NCI-H446 (cell line): ENCODE measurements around the gene FBLN5.
"Not testable (repeated sequence)": the region's sequence is repeated elsewhere in the genome, so short reads cannot be mapped to it uniquely, and the experiment has no call there.

ENCODE experiments used
- DNase-seq, 2 experiments: peaks; one replicate each; lab custom pipeline; 2025; lab: John Stamatoyannopoulos, UW

Gene FBLN5

DNA sequence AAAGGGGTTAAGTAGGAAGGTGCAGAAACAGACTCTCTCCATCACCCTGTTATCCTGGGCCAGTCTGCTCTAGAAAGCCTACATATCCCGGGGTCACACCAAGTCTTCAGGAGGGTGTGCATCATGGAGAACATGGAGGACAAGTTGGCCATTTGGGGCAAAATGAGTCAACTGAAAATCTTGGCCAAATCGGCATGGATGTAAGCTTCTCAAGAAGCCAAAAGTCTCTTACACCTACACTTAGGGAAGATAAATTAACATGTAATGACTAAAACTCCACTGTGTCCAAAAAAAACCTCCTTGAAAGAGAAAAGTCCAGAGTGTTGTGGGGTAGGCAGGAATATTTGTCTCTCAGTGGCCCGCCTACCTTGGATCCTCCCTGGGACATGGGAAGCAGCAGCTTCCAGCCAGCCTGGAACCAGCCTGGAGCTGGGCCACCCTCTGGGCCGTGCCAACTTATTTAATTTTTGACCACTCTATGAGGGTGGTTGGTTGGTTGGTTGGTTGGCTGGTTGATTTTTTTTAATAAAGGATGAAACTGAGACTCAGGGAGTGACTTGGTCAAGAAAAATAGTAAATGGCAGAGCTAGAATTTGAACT lies 62.3 kb downstream of the FBLN5 start:
- no peak for DNase-seq

DNA sequence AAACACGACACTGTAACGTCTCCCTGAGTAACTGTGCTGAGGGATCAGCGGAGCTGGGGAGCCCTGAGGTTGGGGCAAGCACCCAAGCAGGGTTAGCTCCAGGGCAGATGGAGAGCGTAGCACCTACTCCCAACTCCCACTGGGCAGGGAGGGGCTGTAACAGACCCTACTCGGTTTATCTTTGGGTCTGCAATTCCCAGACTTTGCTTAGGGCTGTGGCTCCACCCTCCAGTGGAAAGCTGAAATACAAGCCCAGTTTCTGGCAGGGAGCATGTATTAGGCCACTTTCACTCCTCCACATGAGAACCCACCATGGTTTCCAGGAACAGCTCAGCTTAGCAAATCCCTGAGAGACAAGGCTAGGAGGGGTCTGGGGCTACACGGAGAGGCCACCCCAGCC lies 62.8 kb downstream of the FBLN5 start:
- DNase-seq = no peak

DNA sequence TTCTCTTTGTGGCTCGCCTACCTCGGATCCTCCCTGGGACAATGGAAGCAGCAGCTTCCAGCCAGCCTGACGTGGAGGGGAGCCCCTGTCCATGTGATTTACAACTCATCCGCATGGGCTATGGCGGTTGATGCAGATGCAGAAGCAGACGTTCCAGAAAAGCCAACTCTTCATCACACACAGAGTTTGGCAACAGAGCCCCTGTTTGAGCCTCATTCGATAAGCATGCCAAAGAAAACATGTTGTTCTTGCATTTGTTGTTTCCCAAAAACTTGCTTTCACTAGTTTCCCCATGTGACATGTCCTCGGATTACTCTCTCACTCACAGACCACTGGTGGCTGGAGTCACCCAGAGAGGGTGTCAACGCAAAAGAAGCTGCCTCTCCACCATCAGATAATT lies 63.7 kb downstream of the FBLN5 start:
- no peak for DNase-seq

DNA sequence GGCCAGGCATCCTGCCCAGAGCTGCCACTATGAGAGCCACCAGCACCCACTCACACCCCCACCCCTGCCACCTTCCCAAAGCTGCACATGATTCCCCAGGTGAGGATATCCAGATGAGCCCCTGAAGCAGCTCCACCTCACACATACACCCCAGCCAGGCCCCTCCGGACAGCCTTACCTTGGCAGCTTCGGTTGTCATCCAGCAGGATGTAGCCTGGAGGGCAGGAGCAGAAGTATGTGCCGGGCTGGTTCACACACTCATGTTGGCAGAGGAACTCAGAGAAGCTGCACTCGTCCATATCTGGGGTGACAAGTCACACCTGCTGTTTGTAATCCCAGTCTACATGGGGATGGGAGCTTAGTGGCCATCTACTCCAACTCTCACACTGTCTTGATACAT lies 64.7 kb downstream of the FBLN5 start:
- no peak for DNase-seq

DNA sequence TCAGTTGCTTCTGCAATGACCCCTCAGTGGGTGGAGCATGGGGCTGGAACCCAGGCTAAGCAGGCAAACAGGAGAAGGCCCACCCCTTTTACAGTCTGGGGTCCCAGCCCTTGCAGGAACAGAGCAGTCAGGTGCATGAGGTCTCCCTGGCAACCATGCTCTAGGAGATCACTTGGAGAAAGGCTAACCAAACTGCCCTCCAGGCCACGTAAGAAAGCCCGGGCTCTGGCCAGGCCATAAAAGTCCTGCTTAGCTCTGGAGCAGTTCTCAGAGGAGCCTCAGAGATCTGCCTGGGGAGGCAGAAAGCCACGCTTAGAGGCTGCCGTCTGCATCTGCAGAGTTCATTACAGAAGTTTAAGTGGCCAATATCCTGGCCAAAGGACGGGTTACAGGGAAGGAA lies 65.1 kb downstream of the FBLN5 start:
- DNase-seq = no peak

DNA sequence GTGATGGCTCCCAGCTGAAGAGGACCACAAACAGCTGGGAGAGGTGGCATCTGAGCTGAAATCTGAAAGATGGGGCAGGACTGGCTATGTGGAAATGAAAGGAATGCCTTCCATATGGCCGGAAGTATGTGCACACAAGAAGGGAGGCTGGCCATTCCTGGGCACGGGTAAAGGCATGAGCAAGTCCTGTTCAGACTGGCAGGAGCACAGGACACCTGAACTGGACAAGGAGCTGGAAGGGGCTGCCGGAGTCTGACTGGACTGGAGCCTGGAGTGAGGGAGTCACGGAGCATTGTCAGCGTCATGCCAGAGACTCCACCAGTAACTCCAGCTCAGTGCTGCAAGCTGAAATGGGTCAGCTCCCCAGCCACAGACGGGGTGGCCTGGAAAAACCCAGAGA lies 68.3 kb downstream of the FBLN5 start:
- DNase-seq = no peak

DNA sequence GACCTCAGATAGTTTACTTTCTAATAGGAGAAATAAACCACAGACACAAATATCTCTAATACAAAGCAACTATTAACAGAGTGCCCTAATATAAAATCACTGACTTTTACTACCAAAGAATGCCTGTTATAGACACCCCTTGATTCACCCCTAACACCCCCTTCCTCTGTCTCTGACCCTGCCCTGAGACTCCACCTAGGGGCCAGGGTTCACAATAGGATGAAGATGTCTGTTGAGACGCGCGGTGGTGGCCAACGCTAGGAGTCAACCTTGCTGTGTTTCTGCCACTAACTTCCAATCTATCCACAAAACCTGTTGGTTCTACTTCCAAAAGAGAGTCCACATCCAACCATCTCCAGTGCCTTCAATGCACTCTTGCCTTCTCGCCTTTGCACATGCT lies 69.2 kb downstream of the FBLN5 start:
- no peak for DNase-seq

DNA sequence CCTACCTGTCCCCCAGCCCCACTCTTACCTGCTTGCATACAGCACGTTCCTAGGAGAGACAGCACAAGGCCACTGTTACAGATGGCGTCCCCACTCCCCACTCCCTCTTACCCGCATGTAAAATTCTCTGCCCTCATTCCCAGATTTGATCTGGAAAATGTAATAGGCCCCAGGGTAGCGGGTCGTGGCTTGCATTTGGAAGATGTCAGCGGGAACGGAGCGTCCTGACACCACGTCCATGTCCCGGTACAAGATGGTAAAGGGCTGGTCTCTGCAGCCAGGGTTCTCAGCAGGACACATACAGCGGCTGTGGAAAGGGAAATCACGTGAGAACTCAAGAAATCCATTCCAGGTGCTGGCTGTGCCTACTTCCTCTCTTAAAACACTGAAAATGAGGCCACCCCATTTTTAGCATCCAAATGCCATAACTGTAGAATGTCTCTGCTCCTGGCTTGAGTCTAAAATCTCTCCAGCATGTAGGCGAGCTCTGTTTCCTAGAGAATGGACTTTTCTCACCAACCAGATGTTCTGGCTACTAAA lies 70.0 kb downstream of the FBLN5 start:
- no peak for DNase-seq

DNA sequence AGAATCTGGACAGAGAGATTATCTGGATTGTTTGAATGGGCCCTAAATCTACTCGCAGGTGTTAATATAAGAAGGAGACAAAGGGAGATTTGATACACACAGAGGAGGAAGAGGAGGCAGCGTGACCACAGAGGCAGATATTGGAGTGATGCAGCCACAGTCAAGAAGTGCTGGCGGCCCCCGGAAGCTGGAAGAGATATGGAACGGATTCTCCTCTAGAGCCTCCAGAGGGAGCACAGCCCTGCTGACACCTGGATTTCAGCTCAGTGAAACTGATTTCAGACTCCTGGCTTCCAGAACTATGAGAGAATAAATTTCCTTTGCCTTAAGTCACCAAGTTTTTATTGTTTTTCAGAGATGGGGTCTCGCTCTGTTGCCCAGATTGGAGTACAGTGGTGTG lies 71.0 kb downstream of the FBLN5 start:
- no peak for DNase-seq

DNA sequence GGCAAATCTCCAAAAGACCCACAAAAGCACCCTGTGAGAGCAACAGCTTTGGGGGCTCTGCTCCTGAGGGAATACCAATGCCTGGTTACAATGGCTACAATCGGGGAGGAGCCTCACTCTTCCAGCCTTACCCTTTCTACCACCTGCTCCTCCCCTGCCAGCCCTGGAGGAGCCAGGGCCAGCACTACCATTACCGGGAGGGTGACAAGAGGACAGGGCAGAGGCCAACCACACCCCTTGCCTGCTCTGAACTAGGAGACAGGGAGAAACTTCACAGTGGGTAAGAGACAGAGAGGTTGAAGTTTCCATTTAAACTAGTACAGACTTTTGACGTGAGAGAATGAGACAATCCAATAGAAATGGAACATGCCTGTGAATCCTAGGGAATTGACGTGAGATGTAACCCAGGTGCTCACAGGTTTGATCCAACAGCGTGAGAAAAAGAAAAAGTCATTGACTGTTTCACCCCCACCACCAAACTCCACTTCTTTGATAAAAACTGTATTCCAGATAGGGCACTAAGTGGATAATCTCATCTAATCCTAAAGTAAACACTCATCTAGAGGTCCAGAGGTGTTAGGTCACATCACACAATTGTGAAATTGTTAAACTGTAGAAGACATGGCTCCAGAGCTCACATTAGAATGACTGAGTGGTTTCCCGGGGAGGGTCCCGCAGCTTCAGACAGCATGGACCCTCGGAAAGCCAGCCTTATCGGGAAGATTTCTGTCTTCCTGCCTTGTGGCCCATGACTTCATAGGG lies 71.8 kb downstream of the FBLN5 start:
- DNase-seq = no peak

DNA sequence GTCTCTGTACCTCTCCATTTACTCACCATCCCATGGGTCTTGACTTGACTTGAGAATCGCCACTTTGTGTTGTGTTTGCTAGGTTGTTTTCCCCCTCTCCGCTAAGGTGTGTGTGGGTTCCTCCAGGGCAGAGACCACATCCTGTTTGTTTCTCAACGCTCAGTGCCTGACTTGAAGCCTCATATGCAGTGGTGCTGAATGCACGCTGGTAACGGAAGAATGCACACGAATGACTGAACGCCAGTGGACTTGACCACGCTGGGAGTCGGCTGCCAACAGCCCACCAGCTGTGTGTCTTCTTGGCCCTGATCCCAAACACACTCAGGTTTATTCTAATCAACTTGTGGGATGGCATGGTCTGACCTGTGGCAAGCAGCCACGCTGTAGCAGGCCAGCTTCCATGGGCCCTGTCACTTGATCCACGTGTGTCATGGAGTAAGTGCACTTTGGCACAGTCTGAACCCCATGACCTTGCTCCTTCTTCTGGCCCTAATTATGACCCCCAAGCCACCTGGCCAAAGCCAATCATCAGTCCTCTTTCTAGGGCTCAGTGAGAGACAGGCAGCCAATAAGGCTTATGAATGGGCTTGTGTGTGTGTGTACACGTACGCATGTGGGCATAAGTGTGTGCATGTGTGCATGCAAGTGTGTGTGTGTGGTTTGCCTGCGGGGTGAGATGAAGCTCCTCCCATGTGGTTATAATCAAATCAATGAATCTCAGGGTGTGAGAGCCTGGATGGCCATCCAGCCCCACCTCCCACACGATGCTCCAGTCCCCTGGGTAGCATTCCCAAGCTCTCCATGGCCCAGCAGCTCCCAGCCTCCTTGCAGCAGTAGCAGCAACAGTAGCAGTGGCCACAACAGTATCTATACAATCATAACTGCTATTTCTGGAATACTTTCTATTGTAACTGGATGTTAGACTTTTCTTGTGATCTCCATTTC lies 73.8 kb downstream of the FBLN5 start:
- DNase-seq = no peak

DNA sequence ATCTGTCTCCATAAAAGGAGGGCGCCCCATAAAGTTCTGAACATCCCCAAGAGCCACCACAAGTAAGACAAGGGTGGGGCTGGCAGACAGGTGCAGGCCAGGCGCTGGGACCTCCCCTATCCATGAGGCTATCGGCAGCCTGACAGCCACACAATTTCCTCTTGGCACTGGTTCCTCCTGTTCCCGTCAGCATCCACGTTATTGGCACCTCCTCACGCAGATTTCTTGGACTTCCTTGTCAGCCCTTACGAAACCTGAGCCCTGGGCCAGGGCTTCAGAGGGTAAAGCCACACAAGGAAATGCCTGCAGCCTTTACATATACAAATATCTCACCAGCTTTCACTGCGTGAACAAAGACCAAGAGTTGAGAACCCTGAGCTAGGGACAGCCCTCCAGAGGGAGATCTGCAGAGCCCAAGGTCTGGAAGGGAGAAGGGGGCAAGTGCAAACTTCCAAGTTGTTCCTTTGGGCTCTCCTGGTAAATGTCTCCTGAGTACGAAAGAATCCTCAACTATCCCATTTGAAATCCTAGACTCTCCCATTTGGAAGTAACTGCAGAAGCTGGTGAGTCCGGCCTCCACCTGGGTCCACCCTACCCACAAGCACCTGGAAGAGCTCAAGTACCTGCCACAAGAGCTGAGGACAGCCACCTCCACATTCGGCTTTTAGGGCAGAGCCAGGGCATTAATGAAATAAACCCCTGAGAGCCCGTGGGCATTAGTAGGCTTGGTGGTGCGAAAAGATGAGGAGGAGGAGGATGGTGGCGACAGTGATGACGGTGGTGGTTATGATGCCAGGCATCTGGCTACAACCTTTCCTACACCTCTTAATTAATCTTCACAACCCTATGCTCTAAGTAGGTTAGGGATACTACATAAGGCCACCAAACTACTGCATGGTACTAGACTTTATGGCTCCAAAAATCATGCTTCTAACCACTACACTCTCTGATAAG lies 74.7 kb downstream of the FBLN5 start:
- DNase-seq = no peak

DNA sequence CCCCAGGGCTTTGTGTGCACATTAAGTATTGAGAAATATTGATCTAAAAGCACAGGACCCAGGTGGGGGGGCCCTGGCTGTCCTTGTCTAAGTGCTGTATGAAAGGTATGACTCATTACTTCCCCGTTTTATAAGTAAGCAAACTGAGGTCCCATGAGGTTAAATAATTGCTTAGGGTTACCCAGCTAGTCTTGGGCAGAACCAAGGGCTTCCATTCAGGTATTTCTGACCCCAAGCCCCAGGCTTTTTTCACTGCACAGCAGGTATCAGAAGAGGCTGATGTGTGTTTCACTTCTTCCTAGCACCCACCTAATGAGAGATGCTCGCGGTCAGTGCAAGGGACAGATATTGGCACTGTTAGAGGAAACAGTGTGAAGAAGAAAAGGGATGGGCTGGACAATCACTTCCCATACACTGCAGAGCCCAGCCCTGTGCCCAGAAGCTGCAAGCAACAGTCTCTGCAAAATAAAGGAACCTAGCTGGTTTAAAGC lies 75.4 kb downstream of the FBLN5 start:
- no peak for DNase-seq

DNA sequence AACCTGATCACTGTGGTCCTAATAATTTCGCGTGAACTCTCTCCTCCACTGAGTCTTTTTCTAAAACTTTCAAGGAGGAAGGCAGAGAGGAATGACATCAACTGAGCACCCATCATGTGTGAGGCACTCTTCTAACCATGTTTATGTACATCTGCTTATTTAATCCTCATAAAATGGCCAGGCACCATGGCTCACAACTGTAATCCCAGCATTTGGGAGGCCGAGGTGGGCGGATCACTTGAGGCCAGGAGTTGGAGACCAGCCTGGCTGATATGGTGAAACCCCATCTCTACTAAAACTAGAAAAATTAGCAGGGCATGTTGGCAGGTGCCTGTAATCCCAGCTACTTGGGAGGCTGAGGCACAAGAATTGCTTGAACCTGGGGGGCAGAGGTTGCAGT lies 76.1 kb downstream of the FBLN5 start:
- not testable (repeated sequence) for DNase-seq

DNA sequence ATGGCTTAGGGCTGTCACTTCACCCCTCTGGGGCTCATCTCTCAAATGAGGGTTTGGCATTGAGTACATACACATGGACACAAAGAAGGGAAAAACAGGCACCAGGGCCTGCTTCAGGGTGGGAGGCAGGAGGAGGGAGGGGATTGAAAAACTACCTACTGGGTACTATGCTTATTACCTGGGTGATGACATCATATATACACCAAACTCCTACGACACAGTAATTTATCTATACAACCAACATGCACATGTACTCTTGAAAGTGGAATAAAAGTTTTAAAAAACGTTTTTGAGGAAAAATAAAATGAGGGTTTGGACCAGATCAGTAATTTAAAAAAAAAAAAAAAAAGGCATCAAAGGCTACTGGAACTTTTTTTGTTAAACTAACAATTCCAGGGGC lies 76.6 kb downstream of the FBLN5 start:
- DNase-seq = no peak

DNA sequence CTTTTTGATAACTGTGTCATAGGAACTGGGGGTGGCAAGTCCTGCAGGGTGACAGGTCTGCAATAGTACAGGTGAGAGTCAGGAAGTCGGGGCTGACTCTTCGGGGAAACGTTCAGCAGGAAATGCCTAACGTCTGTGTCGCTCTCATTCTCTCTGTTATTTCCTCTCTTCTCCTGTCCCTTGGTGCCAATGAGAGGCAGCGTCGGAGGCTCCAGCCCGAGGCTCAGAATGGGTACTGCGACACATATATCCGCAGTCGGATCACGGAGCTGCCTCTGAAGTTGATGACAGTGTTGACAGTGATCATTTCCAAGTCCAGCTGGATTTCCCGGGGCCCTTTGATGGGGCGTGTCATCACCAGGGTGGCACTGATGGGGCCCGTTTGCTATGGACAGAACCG lies 77.5 kb downstream of the FBLN5 start:
- DNase-seq = no peak

DNA sequence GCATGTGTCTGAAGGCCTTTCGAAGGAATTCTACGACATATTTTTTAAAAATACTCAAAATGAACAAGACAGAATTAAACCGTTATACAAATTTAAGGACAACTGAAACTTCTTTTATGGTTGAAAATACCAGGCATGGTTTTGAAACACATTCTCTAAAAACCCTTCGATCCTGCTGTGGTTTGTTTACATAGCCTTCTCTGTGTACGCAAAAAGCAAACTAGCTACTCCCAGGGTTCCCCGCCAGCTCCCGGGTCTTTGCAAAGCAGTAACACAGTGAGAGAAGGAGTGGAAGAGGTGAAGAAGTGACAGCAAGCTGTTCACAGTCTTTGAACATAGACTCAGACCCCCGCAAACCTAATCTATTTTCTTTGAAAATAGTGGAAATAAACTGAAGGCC lies 77.9 kb downstream of the FBLN5 start:
- no peak for DNase-seq

DNA sequence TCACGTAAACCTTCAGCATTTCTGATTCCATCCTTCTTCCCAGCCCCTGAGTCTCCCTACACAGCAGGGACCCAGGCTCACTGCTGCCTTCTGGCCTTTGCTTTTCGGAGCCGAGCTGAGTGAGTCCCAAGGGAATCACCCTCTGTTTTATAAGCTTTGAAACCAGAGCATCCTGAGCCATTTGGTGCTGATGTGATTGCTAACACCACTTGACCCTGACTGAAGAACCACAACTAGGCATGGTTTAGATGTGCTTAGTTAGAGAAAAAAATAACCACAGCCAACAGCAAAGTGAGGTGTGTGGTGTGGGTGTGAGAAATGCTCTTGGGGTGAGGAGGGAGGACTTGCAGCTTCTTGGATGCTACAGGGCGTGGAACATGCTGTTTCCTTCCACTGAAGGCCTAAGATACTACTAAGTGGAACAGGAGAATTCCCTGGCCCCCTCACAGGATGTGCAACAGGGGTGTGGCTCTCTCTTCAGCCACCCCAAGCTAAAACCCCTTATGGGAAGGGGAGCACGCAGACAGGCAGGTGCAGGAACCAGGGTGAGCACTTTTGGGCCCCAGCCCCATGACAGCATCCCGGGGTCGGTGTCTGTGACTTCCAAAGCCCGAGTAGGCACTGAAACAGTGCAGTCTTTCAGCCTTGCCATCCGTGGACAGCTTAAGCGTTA lies 80.0 kb downstream of the FBLN5 start, which contains the start of gene TC2N:
TSS of gene TC2N (minus strand) at position 221 of the 673 bp plus-strand sequence. CDS start 53,767 bp downstream, outside the sequence.
- DNase-seq = no peak

DNA sequence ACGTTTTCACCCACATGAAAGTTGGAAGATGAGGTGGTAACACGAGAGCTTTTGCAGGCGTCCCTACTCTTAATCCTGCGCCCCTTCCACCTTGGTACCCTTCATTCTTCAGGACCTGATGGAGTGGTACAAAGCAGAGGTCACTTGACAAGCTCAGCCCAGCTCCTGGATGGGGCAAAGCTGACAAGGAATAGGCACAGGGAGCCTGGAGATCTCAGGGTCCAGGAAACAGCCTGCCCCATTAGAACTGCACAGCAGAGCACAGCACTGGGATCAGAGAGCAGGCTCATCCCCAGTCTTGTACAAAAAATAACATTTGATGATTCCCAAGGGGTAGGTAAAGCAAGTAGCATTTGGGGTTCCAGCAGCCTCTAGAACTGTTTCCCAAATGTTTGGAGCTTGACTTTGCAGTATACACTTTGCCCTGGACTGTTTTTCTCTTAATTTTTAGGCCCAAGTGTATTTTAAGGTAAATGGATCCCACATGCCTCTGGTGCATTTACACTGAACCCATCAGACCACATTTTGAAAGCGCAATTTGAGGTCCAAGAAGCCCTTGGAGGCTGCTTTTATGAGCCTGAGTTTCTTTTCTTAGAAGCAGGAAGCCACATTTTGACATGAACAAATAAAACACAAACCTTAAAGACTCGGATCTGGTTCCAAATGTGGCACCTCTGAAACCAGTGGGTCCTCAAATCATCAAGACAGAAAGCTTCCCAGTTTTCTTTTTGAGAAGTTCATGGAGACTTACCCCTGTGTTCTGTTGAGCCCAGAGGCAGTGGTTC lies 80.8 kb downstream of the FBLN5 start:
- no peak for DNase-seq

DNA sequence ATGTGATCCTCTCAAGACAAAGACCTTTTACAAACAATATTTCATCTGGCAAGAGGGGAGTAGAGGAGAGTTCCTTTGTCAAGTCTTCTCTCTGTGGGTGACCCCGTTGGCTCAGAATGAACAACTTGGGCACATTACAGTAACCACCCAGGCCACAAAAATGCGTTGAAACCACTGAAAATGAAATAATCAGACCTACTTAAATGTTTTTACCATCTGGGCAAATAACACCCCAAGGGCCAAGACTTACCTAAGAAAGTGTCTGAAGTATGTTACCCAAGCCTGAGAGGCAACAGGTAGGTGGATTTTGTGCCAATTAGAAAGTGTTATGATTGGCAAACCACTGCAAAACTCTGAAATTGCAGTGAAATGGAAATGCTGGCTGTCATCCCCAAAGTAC lies 81.4 kb downstream of the FBLN5 start:
- DNase-seq = no peak
